ENCODE results near the gene TRIM24.
"Not testable (repeated sequence)": the region's sequence is repeated elsewhere in the genome, so short reads cannot be mapped to it uniquely, and the experiment has no call there.

The TRIM24 gene

DNA sequence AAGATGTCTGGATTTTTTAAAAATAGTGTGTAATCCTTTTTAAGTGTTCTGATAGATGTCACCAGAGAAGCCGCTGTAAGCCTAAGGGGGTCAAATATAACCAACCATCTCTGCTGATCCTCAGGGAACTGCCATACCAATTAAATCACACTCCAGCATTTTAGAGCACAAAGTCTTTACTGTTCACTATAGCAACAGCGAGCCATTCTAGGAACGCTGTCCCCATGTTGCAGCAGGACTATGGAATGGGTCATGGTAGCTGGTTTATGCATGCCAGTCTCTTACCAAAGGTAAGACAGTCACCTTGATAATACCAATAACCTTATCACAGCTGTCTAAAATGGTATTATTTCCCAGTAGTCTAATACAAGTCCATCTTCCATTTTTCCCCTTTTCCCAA, 33.5 kb downstream of the TRIM24 start:
- no peak for DNase-seq (ENCODE audit: low read depth)

DNA sequence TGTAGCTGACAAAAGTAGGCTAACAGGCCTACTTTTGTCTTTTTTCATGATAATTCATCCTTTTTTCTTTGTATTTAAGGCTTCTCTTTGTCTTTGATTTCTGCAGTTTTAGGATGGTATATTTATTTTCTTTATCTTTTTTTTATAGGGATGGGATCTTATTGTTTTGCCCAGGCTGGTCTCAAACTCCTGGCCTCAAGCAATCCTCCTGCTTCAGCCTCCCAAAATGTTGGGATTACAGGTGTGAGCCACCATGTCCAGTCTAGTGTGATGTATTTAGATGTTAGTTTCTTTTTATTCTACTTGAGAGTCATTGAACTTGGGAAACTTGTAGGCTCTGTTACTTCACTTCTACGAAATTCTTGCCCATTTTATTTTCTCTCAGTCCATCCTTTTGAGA, 35.4 kb downstream of the TRIM24 start:
- DNase-seq (ENCODE audit: low read depth), result no peak

DNA sequence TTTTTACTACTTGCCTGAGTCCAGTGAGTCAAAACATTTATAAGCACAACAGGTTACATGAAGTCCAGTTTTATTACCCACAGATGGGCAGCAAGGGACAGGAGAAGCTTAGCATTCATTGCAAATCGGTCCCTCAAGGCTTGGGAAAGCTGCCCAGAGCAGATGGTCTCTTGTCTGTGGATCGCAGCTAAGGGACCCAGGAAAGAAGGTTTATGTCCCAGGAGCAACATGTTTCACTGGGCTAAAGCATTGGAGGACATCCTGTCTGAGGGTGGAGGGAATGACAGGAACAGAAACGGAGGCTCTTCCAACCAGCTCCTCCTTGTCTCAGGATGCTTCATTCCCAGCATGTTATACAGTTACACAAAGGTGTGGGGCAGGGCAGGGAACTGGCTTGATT, 39.3 kb downstream of the TRIM24 start:
- no peak for DNase-seq (ENCODE audit: low read depth)

DNA sequence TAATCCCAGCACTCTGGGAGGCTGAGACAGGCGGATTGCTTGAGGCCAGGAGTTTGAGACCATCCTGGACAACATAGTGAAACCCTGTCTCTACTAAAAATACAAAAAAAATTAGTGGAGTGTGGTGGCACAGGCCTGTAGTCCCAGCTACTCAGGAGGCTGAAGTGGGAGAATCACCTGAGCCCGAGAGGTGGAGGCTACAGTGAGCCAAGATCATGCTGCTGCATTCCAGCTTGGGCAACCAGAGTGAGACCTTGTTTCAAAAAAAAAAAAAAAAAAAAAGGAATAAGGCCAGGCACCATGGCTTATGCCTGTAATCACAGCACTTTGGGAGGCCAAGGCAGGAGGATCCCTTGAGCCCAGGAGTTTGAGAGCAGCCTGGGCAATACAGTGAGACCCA, 40.2 kb downstream of the TRIM24 start:
- not testable (repeated sequence) for DNase-seq (ENCODE audit: low read depth)

DNA sequence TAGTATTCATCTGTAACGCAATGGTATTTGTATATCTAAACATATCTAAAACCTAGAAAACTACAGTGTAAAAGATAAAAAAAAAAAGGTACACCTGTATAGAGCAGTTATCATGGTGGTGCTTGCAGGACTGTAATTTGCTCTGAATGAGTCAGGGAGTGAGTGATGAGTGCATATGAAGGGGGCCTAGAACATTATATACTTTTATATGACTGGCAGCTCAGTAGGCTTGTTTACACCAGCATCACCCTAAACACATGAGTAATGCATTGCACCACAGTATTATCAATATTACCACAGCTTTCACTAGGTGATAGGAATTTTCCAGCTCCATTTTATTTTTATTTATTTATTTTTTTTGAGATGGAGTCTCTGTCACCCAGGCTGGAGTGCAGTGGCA, 40.8 kb downstream of the TRIM24 start:
- DNase-seq (ENCODE audit: low read depth), result no peak

DNA sequence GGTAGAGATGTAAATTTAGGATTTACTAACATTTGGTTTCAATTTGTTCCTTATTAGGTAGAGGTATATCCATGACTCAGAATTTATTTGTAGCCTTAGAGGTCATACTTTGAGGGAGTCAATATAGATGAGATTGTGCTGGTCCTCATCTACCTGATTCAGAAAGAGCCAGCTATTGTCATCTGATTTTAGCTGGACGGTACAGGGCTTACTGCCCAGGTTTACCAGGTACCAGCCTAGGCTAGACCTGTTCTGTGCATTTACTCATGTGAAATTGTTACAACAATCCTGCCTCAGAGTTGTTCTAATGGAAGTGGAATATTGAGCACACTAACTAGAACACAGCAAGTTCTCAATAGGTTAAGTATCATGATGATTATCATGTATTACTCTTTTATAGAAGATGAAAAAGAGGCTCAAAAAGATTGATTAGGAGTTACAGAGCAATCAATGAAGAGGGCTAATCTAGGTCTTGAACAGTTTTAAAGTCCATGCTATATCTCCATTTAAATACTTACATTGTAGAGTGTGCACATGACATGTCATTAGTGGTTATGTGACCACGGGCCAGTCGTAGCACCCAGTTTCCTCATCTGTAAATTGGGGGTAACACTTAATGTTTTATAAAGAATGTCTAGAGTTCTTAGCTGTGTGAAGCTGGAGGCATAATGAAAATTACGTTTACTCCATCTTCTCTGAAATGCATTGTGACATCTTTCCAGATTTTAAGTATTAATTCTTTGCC, 42.1 kb downstream of the TRIM24 start:
- no peak for DNase-seq (ENCODE audit: low read depth)

DNA sequence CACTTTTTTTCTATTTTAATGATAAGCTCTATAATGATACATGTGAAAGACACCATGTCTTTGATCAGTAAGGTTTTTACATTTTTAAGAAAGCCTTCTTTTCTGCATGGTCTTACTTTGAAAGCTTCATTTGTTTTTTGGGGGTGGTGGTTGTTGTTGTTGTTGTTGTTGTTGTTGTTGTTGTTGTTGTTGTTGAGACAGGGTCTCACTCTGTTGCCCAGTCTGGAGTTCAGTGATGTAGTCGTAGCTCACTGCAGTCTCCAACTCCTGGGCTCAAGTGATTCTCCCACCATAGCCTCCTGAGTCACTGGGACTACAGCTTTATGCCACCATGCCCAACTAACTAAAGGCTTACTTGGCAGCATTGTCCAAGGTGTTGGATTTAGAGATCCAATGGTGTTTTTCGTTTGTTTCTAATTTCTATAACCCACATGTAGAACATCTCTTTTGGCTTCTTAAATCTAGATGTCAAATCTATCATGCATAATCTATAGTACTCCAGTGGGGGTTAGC, 45.4 kb downstream of the TRIM24 start:
- no peak for DNase-seq (ENCODE audit: low read depth)

DNA sequence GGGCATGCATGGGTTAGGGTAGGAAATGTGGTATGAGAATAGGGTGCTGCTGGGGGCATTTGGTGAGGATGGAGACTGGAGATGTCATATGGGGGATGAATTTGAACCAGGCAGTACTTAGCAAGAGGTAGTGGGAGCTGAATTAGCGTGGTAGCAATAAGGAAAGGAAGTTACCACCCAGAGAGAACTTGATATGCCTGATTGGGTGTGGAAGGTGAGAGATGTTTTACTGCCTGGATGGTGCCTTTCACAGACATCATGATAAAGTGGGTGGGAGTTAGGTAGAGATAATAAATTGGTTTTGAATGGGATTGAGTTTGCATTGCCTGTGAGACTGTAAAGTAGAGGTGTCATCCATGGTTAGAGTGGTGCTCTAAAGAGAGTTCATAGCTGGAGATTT, 46.7 kb downstream of the TRIM24 start:
- no peak for DNase-seq (ENCODE audit: low read depth)

DNA sequence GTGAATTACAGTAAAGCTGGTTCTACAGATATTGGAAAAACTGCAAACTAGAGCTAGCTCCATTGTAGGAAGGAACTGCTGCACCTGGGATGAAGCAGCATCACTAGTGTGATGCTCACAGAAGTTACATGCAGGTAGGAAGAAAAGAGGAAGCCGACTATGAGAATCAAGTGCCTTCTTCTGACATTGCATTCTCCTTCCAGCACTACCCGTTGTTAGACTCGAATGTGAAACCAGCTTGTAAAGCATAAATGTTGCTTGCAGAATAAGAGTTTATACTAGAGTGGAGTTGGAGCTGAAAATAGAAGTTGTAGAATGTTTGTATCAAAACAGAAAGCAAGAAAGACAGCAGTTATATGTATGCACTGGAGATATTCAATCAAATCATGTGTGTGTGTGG, 49.9 kb downstream of the TRIM24 start:
- no peak for DNase-seq (ENCODE audit: low read depth)

DNA sequence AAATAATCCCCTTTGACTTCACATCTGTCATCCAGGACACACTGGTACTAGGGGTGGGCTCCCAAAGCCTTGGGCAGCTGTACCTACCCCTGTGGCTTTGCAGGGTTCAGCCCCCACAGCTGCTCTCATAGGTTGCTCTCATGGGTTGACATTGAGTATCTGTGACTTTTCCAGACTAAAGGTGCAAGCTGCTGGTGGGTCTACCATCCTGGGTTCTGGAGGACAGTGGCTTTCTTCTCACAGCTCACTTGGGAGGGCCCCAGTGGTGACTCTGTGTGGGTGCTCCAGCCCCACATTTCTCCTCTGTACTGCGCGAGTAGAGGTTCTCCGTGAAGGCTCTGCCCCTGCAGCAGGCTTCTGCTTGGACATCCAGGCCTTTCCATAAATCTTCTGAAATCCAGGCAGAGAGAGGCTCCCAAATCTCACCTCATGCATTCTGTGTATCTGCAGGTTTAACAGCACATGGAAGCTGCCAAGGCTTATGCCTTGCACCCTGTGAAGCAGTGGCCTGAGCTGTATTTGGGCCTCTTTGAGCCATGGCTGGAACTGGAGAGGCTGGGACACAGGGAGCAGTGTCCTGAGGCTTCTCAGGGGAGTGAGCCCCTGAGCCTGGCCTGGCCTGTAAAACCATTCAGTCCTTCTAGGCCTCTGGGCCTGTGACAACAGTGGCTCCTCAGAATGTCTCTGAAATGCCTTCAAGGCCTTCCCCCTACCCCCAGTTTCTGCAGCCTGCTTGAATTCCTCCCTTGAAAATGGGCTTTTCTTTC, 52.2 kb downstream of the TRIM24 start:
- no peak for DNase-seq (ENCODE audit: low read depth)

DNA sequence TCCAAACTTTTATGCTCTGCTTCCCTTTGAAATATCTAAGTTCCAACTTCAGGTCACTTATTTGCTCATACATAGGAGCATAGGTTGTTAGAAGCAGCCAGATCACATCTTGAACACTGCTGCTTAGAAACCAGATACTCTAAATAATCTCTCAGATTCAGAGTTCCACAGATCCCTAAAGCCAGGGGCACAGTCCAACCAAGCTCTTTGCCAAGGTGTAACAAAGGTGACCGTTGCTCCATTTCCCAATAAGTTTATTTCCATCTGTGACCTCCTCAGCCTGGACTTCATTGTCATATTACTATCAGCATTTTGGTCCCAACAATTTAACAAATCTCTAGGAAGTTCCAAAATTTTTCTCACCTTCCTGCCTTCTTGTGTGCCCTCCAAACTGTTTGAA, 52.8 kb downstream of the TRIM24 start:
- no peak for DNase-seq (ENCODE audit: low read depth)

DNA sequence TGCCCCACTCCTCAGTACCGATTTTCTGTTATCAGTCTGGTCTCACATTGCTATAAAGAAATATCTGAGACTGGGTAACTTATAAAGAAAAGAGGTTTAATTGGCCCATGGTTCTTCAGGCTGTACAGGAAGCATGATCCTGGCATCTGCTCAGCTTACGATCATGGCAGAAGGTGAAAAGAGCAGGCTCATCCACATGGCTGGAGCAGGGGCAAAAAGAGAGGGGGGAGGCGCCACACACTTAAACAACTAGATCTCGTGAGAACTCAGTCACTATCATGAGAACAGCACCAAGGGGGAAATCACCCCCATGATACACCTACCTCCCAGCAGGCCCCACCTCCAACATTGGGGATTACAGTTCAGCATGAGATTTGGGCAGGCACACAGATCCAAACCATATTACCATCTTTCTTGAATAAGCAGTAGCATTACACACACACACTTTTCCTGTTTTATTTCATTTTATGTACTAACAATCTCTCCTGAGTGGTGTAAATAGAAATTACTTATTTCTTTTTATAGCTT, 53.3 kb downstream of the TRIM24 start:
- DNase-seq (ENCODE audit: low read depth), result no peak

DNA sequence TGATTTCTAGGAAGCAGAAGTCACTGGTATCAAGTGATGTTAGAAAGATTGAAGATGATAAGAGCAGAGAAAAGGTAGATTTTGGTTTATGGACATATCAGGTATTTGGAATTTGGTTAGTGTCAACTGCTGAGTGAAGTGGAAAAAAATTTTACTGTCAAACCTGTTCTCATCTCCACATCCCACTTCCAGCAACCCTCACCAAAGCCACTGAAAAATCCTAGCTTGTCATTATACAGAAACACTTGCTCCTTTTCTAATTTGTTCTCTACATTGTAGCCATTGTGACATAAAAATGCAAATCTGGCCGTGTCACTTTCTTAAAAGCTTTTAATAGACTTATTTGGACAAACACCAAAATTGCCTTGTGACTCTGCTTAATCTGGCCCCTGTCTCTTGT, 54.0 kb downstream of the TRIM24 start:
- DNase-seq (ENCODE audit: low read depth), result no peak

DNA sequence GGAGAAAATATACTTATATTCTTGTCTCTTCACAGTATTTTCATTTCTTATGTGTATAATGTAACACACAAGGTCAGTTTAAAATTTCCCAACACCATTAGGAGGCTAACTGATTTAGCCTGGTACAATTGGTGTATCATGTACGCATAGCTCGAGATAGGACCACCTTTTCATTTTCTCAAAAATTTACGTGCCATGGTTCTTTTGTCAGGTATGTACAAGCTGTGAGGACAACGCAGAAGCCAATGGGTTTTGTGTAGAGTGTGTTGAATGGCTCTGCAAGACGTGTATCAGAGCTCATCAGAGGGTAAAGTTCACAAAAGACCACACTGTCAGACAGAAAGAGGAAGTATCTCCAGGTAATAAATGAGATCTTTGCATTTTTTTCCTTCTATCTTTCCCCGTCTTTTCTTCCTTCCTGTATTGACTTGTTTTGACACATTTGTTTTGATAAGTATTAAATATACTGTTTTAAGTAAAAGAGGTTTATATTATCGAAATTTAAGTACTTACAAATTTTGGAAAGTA, 55.0 kb downstream of the TRIM24 start:
- no peak for DNase-seq (ENCODE audit: low read depth)

DNA sequence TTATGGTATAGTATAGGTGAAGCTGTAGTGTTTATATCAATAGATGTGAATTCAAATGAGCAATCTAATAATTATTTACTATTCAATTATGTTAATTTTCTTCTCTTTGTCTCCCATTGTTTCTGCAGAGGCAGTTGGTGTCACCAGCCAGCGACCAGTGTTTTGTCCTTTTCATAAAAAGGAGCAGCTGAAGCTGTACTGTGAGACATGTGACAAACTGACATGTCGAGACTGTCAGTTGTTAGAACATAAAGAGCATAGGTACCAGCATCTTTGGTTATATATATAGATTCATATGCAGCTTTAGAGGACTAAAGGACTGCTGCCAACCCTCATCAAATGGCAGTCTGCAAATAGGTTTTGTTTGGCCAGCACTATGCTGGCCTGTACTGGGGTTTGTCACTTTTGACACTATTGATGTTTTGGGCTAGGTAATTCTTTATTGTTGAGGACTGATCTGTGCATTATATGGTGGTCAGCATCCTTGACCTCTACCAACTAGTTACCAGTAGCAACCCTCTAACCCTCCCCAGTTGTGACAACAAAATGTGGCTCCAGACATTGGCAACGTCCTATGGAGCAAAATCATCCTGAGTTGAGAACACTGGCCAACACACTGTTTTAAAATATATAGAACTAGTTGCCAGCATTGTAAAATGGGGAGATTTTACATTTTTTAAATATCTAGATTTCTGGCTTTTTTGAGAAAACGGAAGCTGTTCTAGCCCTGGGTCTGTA, 59.2 kb downstream of the TRIM24 start:
- no peak for DNase-seq (ENCODE audit: low read depth)

DNA sequence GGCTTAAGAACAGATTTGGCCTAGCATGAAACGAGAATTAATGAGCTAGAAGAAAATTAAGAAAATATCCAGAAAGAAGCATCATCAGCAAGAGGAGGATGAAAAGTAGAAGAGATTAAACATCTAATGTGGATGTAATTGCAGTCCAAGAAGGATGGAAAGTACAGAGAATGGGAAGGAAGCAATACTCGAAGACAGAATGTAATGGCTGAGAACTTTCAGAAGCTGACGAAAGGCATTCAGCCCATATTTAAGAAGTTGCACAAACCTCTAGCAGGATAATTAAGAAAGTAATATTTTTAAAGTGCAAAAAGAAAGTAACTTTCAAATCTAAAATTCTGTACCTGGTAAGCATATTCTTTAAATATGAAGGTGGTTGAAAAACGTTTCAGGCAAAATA, 60.7 kb downstream of the TRIM24 start:
- DNase-seq (ENCODE audit: low read depth), result no peak

DNA sequence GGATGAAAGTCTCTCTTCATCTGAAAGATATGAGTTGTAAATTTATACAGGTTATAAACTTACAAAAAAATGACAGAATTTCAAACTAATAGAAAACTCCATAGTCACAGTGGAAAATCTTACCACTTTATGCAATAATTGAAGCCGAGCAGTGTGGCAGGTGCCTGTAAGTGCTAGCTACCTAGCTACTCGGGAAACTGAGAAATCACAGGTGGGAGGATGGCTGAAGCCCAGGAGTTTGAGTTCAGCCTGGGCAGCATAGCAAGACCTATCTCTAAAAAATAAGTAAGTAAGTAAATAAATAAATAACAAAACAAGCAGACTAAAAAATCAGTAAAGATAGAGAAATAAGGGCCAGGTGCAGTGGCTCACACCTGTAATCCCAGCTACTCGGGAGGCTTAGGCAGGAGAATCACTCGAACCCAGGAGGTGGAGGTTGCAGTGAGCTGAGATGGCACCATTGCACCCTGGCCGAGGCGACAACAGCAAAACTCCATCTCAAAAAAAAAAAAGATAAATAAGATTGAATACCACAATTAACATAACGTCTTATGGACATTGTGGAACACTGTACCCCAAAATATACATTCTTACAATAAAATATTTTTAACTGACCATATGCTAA, 61.9 kb downstream of the TRIM24 start:
- no peak for DNase-seq (ENCODE audit: low read depth)

DNA sequence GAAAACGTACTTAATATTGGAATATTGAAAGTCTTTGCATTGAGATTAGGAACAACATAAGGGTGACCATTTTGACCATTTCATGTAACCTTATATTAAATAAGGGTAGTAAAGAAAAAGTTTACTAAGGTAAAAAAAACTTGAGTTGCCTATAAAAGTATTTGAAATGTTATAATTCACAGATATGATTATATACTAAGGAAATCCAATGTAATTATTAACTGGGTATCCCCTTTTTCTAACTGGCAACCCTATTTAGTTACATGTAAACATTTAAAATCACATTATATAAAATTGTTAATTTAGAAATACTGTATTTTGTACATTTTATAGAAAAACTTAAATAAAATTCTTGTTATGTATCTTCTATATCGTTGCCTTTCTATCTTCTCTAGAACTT, 64.2 kb downstream of the TRIM24 start:
- no peak for DNase-seq (ENCODE audit: low read depth)

DNA sequence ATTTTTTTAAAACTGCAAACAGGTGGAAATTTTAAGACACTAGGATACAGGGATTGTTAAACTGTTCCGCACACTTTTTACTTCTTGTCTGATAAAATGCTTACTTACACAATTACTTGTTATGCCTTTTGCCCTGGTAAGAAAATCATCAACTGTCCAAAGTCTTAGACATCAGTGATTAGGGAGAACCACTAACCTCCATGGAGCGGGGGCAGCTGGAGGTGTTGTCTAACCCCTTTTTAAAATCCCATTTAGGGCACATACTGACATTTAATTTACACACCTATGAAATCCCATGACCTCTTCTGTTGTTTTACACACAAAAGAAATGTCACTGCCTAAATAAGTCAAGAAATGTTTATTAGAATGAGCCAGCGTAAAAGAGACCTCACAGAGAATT, 65.7 kb downstream of the TRIM24 start:
- no peak for DNase-seq (ENCODE audit: low read depth)

DNA sequence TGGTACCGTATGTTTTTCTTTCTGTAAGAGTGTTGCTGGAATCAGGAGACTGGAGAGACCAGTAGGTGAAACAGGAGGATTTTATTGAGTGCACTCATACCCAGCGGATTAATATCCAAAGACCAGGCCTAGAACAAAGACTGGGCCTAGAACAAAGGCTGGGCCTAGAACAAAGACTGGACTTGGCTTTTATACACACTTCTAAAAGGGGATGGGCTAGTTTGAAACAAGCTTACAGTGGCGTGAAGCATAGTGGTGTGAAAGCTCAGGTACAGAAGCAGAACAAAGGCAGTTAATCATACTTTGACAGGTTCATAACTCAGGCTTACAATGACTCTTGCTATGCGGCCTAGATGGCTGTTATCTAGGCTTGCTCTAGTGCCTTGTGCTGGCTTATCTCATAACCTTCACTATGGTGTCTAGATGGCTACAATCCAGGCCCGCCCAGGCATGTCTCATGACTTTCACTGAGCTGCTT, 67.7 kb downstream of the TRIM24 start:
- no peak for DNase-seq (ENCODE audit: low read depth)

DNA sequence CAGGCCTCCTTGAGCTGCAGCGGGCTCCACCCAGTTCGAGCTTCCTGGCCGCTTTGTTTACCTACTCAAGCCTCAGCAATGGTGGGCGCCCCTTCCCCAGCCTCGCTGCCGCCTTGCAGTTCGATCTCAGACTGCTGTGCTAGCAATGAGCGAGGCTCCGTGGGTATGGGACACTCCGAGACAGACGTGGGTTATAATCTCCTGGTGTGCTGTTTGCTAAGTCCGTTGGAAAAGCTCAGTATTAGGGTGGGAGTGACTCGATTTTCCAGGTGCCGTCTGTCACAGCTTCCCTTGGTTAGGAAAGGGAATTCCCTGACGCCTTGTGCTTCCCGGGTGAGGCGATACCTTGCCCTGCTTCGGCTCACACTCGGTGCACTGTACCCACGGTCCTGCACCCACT, 76.8 kb downstream of the TRIM24 start:
- not testable (repeated sequence) for DNase-seq (ENCODE audit: low read depth)

DNA sequence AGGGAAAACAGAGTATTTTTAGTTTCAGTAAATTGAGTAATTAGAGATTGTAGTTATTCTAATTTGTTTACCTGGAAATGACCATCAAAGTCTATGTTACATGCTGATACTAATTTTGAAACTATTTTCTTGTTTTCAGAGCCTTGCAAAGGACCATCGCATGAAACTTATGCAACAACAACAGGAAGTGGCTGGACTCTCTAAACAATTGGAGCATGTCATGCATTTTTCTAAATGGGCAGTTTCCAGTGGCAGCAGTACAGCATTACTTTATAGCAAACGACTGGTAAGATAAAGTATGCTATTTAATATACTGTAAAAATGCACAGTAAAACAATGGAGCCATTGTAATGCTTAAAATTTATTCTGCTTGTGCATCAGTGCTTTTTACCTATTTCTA, 78.5 kb downstream of the TRIM24 start:
- no peak for DNase-seq (ENCODE audit: low read depth)

Measured in HS-5 (cell line).